Upper lobe of left lung (tissue), 6 donors: ENCODE data around the gene RELB. TPM values are rescaled to one million over a fixed set of nuclear protein-coding genes. Genes with fewer than 3 reads are reported as not detected.

Experiments
- ATAC-seq, 2 donors: fragments of 200-7000 bp; cut with Tn5 transposase; one replicate each; pipeline ENCODE4 v1.9.1; 2022; ENCODE audit warnings: mild to moderate bottlenecking in 2 of 2, moderate library complexity in 2 of 2; ENCODE audit not compliant: low FRiP score in 2 of 2
- DNase-seq, 2 donors: peaks; one replicate each; pipeline ENCODE4 v3.0.0-alpha.2; 2019 to 2020
- H3K27ac ChIP-seq, 4 donors: fragments of 200-600 bp; sonication (generic); one replicate each; pipeline ENCODE4 v1.5.1; 2016 to 2019
- H3K27me3 ChIP-seq, 4 donors: fragments of 200-600 bp; sonication (generic); one replicate each; pipeline ENCODE4 v1.5.1; 2017 to 2019
- H3K36me3 ChIP-seq, 4 donors: fragments of 200-600 bp; sonication (generic); one replicate each; pipeline ENCODE4 v1.5.1; 2016 to 2019
- H3K4me1 ChIP-seq, 4 donors: fragments of 200-600 bp; sonication (generic); one replicate each; pipeline ENCODE4 v1.5.1; 2018 to 2019
- H3K4me3 ChIP-seq, 4 donors: fragments of 200-600 bp; sonication (generic); one replicate each; pipeline ENCODE4 v1.5.1; 2017 to 2019; ENCODE audit warnings: mild to moderate bottlenecking in 2 of 4, moderate library complexity in 1 of 4
- H3K9me3 ChIP-seq, 4 donors: fragments of 200-600 bp; sonication (generic); one replicate each; pipeline ENCODE4 v1.5.1; 2018 to 2019
- CTCF ChIP-seq, 6 experiments: fragments of 450-650 bp in 4 of 6; fragments of 200-600 bp in 2 of 6; sonication (generic) in 2 of 6; IDR thresholded peaks; one replicate each; pipeline ENCODE4 v1.5.1; 2016 to 2019; ENCODE audit warnings: antibody characterized with exemption in 6 of 6
- EP300 ChIP-seq, 4 donors: sonication (generic); formaldehyde crosslinking; IDR thresholded peaks; one replicate each; pipeline ENCODE4 v1.5.1; 2017; ENCODE audit warnings: antibody characterized with exemption in 4 of 4, control low read depth in 2 of 4
- POLR2A ChIP-seq, 4 donors: fragments of 450-650 bp; IDR thresholded peaks; one replicate each; pipeline ENCODE4 v1.5.1; 2016 to 2017; ENCODE audit warnings: antibody characterized with exemption in 4 of 4, mild to moderate bottlenecking in 2 of 4
- POLR2AphosphoS5 ChIP-seq, 2 donors: sonication (generic); formaldehyde crosslinking; IDR thresholded peaks; one replicate each; pipeline ENCODE4 v1.5.1; 2017; ENCODE audit warnings: antibody characterized with exemption in 2 of 2
- WGBS, 2 donors: methylation state at CpG; one replicate each; pipeline ENCODE4 v1.1.5; 2017 to 2018; 5-methylcytosine and 5-hydroxymethylcytosine counted together
- total RNA-seq, 6 donors: library from RNA; depleted of rRNA in 4 of 6; stranded (reverse); fragments of >200 nt in 4 of 6; gene quantifications; one replicate each; pipeline versions ENCODE4 v1.1.0 to v1.2.1, GENCODE V29; 2016 to 2021
- donor health status: DM: no; HTN: no; CAD: no; lungs with moderate emphysema.
- donor health status: DM: no; HTN: yes; CAD: no; lungs with severe emphysema.

RELB gene
- total RNA-seq, 6 donors from 2014 or later: 4.0 to 31.1 (median 18.1) TPM

GRCh38 chr19:45068041-45068440, 66.8 kb downstream of the RELB start:
- 98% methylated on average over 10 of the region's 10 CpGs; no CpG with 5 or more reads in 1 of the 2 donors for WGBS, 2 donors
- DNase-seq (no peak), ATAC-seq (no peak)
- TF ChIP-seq EP300 (IDR thresholded peaks at IDR 0.05) (no peak), POLR2AphosphoS5 (IDR thresholded peaks at IDR 0.05) (no peak), POLR2A (IDR thresholded peaks at IDR 0.05) (no peak), CTCF (IDR thresholded peaks at IDR 0.05) (no peak)
- Histone ChIP-seq H3K27me3 (no peaks in the 10 kb centered on the region), H3K9me3 (no peaks in the 10 kb centered on the region), H3K36me3 (peaks cover 36 to 95% (median 87%) of the 10 kb centered on the region in 4 donors), H3K27ac (no peak overlapping the region), H3K4me1 (peaks cover 0 to 9% (median 5%) of the 10 kb centered on the region in 4 donors), H3K4me3 (no peak overlapping the region)

- no peak overlapping the region for H3K27ac ChIP-seq
- H3K4me3 ChIP-seq: no peak overlapping the region
- ATAC-seq (peak in 1 of 2 donors; percentile 44), DNase-seq (peak in 1 of 2 donors; percentile 60)
- WGBS, 2 donors: 77 to 79% methylated on average over 13 of the region's 13 CpGs
- H3K9me3 ChIP-seq: no peaks in the 10 kb centered on the region
- peaks cover 30 to 85% (median 78%) of the 10 kb centered on the region in 4 donors for H3K36me3 ChIP-seq
- no peaks in the 10 kb centered on the region for H3K27me3 ChIP-seq
- TF ChIP-seq POLR2AphosphoS5 (IDR thresholded peaks at IDR 0.05) (no peak), POLR2A (IDR thresholded peaks at IDR 0.05) (no peak), EP300 (IDR thresholded peaks at IDR 0.05) (no peak)
- H3K4me1 ChIP-seq: peaks cover 0 to 9% (median 5%) of the 10 kb centered on the region in 4 donors
Measured at GRCh38 chr19:45069056-45069455, 67.8 kb downstream of the RELB start.

DNA sequence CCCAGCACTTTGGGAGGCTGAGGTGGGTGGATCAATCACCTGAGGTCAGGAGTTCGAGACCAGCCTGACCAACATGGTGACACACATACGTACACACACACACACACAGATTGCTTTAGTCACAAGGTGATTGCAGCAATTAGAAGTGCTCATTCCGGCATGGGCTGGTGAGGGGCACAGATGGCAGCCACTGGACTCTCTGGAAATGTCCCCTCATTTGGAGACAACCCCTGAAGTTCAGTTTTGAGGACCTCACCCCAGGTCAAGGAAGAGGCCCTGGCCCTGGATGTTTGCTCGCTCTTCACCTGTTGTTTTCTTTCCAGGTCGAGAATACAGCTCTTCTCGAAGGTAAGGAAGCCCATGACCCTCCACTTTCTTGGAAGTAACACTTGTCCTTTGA, 69.0 kb downstream of the RELB start:
- Histone ChIP-seq H3K4me3 (no peak overlapping the region), H3K9me3 (no peaks in the 10 kb centered on the region), H3K36me3 (peaks cover 24 to 74% (median 67%) of the 10 kb centered on the region in 4 donors), H3K27ac (no peak overlapping the region), H3K27me3 (no peaks in the 10 kb centered on the region), H3K4me1 (peaks cover 6 to 16% (median 12%) of the 10 kb centered on the region in 4 donors)
- DNase-seq (no peak), ATAC-seq (no peak)
- TF ChIP-seq POLR2A (IDR thresholded peaks at IDR 0.05) (no peak), POLR2AphosphoS5 (IDR thresholded peaks at IDR 0.05) (no peak), CTCF (IDR thresholded peaks at IDR 0.05) (no peak), EP300 (IDR thresholded peaks at IDR 0.05) (no peak)
- WGBS, 2 donors: 88 to 92% methylated on average over 5 to 6 of the region's 6 CpGs

GRCh38 chr19:45070861-45071544, 69.7 kb downstream of the RELB start:
- WGBS, 2 donors: 58 to 79% methylated on average over 8 to 18 of the region's 19 CpGs
- H3K27ac ChIP-seq: peak overlapping the region in 1 of 4 donors; percentile 35
- peaks cover 7 to 24% (median 16%) of the 10 kb centered on the region in 4 donors for H3K4me1 ChIP-seq
- H3K4me3 ChIP-seq: no peak overlapping the region
- no peaks in the 10 kb centered on the region for H3K9me3 ChIP-seq
- no peak for ATAC-seq
- peak in 1 of 2 donors; percentile 78 for DNase-seq
- TF ChIP-seq POLR2AphosphoS5 (IDR thresholded peaks at IDR 0.05): no peak
- TF ChIP-seq CTCF (IDR thresholded peaks at IDR 0.05): no peak
- TF ChIP-seq EP300 (IDR thresholded peaks at IDR 0.05): no peak
- no peak for TF ChIP-seq POLR2A (IDR thresholded peaks at IDR 0.05)
- H3K27me3 ChIP-seq: no peaks in the 10 kb centered on the region
- peaks cover 24 to 66% (median 59%) of the 10 kb centered on the region in 4 donors for H3K36me3 ChIP-seq

DNA sequence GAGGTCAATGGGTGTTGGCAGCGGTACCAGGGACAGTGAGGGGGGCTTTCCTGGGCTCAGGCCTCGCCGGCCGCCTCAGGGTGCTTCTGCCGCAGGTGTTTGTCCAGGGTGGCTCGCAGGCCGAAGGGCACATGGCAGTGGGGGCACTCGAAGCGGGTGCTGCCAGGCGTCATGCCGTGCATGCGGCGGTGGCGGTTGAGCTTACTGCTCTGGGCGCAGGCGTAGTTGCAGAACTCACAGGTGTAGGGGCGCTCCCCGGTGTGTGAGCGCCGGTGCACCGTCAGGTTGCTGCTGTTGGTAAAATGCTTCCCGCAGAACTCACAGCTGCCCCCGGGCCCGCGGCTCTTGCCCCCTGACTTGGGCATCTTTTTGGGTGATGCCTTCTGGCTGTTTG, 70.3 kb downstream of the RELB start:
- DNase-seq (peak in 1 of 2 donors; percentile 82), ATAC-seq (no peak)
- no peaks in the 10 kb centered on the region for H3K9me3 ChIP-seq
- no peaks in the 10 kb centered on the region for H3K27me3 ChIP-seq
- H3K36me3 ChIP-seq: peaks cover 24 to 60% (median 56%) of the 10 kb centered on the region in 4 donors
- WGBS, 2 donors: 90 to 95% methylated on average over 19 to 22 of the region's 25 CpGs
- no peak overlapping the region for H3K4me3 ChIP-seq
- H3K27ac ChIP-seq: no peak overlapping the region
- peaks cover 8 to 29% (median 19%) of the 10 kb centered on the region in 4 donors for H3K4me1 ChIP-seq
- TF ChIP-seq EP300 (IDR thresholded peaks at IDR 0.05) (no peak), CTCF (IDR thresholded peaks at IDR 0.05) (no peak), POLR2AphosphoS5 (IDR thresholded peaks at IDR 0.05) (no peak), POLR2A (IDR thresholded peaks at IDR 0.05) (no peak)
